Cerebellar nuclear complex (tissue), 1 donor: Measurements from ENCODE around the gene DPM2.
A peak's percentile ranks its signal among the peaks of the same experiment; 100 is the strongest.

ENCODE experiments used
- DNase-seq, 2 experiments: peaks; one replicate each; lab custom pipeline; 2025; lab: John Stamatoyannopoulos, UW

Gene DPM2, protein sequence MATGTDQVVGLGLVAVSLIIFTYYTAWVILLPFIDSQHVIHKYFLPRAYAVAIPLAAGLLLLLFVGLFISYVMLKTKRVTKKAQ

DNA sequence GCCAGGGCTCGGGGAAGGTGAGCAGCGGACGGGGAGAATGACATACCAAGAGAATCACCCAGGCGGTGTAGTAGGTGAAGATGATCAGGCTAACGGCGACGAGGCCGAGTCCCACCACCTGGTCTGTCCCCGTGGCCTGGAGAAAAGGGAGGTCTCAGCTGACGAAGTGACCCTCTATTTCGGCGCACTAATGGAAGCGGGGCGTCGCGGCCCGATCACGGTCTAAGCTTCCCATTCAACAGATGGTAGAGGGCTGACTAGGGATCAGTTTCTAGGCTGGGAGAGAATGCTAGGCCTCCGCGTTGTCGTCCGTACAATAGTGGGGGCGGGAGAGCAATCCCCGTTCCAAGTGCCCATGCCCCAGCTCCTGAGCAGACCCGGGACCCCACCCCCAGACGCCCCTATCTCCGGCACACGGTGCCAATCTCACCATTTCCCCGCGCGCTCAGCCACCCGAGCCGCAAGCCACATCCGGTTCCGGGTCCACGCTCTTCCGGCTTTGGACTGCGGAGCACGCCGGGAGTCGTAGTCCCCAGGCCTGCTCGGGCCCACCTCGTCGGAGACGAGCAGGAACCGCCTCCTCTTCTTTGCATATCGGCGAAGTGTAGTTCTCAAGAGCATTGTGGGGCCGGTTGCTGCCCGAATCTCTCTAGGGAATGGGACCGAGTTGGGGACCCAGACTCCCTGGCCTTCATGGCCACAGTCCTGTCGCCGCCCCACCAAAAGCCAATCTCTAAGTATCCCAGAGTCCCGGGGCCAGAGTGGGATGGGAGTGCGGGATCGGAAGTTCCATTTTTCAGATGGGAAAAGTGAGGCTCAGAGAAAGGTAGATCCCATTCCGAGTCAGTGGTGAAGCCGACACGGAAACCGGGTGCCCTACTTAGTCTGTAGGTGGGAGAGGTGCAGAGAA is at the start of gene DPM2:
TSS of gene DPM2 (minus strand) at position 467 of the 910 bp plus-strand sequence. CDS start at position 433, 34 bp downstream.
- peak in 1 of 2 experiments; percentile 23 for DNase-seq

DNA sequence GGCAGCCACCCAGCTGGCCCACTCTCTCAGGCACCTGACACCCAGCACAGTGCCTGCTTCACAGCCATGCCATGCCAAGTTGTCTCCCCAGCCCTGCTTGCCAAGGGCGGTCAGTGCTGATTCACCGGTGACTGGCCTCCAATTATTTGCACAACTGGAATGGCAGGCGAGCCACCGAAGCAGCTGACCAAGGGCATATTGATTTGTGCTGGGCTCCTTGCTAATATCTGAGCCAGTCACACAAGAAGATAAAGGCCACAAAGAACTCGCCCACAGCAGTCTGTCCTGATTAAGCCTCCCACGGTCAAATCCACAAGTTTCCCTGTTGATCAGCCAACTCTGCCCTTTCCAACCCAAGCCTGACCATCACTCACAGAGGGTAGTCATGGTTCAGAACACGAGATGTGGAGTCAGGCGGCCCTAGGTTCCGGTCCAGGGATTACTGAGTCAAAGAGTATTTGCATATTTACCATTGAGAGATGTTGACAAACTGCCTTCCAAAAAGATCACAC is 49.5 kb upstream of the DPM2 start:
- DNase-seq: no peak

DNA sequence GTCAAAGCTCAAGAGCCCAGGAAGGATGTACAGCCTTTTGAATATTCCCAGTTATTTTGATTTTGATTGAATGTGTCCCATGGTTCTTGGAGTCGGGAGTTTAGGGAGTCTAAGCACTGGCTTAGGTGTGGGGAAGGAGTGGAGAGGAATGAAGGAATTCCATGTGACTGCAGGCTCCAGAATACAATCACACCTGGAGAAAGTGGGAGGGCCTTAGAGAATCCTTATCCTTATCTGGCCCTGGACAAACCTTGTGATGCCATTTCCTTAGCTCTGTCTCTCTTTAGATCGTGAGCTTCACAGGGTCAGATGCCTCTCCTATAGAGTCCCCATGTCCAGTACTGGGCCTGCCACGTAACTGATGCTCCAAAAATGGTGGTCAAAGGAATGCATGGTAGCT is 47.4 kb upstream of the DPM2 start:
- DNase-seq: no peak

DNA sequence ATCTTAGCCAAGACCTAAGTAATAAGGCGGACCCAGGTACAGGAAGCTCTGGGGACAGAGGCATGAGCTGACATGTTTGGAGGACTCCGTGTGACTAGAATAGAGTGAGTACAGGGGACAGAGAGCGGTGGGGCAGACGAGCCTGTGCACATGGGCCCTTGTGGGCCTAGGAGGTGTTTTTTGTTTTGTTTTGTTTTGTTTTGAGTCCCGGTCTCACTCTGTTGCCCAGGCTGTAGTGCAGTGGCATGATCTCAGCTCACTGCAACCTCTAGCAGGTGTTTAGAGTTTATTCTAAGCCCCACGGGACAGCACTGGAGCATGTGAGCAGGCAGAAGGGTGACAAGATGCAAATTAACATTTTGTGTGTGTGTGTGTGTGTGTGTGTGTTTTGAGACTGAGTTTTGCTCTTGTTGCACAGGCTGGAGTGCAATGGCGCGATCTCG is 46.2 kb upstream of the DPM2 start:
- no peak for DNase-seq

DNA sequence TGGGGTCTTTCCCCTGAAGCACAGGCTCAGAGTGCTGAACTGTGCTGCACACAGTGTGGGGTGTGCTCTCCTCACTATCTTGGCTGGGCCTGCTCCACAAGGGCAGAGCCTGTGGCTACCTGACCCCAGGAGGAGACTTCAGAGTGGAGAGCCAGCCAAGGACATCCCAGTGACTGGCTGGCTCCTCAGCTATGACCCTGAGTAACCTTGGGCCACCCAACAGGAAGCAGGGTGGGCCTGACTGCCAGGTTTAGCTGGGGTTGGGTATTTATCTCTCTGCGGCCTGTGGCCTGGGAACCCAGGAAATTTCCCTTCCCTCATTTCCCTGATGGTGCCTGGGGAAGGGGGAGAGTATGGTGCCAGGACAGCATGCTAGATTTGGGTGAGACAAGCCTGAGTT is 45.3 kb upstream of the DPM2 start:
- no peak for DNase-seq

DNA sequence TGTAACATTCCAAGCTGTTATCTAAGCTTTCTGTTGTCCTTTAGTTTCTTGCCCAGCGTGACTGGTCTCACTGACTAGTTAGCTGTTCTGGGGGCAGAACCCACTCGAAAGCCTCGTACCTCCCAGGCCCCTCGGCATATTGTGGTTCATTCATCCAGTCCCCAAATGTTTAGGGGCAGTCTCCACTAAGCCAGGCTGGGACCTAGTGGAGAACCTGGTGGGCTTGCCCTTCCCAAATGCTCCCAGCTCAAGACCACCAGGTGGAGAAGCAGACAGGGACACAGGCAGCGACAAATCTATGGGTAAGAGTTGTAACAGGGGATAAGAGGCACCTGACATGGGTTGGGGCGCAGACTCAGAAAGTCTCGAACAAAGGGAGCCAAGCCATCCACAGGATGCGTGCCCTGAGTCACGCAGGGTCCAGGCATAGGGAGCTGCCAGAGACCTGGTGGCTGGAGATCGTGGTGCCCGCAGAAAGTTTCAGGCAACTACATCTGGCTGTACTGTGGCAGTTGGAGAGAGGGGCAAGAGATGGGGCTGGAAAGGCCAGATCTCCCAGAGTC is 44.0 kb upstream of the DPM2 start:
- DNase-seq: no peak

DNA sequence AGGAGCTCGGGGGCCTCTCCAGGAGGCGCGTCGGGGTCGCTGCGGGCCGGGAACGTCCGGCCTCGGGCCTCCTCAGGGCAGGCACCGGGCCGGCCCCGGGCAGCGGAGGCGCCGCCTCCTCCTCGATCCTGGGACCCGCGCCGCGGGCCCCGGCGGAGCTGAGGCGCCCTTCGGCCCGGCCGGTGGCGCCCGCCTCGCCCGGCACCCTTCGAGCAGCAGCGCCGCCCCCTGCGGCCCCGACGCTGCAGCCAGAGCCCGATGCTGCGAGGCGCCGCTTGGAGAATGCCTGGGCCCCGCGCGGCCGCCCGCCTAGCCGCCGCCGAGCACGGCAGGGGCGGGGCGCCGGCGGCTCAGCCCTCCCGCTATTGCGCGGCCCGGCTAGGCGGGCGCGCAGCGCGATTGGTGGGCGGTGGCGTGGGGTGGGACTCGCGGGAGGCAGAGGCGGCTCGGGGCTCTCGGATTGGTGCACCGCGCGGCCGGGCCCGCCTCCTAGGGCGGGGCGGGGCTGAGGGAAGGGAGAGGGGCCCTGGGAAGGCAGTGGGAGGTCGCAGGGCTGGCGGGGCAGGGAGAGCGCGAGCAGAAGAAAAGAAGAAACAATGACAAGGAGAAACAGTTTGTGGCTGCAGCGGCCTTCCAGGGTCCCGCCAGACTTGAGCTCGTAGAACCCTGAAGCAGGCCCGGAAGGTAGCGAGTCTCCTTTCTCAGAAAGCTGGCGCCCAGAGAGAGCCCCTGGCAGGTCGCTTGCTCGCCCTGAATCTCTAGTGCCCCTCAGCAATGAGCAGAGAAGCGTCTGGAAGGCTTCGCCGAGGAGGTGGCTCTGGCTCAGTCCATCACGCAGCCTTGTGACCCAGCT is 43.3 kb upstream of the DPM2 start, which contains the start of gene EEIG1:
TSS of gene EEIG1 (minus strand) at position 284 of the 853 bp plus-strand sequence. CDS start 852 bp downstream, outside the sequence.
- DNase-seq: peak; percentile 30 to 88

DNA sequence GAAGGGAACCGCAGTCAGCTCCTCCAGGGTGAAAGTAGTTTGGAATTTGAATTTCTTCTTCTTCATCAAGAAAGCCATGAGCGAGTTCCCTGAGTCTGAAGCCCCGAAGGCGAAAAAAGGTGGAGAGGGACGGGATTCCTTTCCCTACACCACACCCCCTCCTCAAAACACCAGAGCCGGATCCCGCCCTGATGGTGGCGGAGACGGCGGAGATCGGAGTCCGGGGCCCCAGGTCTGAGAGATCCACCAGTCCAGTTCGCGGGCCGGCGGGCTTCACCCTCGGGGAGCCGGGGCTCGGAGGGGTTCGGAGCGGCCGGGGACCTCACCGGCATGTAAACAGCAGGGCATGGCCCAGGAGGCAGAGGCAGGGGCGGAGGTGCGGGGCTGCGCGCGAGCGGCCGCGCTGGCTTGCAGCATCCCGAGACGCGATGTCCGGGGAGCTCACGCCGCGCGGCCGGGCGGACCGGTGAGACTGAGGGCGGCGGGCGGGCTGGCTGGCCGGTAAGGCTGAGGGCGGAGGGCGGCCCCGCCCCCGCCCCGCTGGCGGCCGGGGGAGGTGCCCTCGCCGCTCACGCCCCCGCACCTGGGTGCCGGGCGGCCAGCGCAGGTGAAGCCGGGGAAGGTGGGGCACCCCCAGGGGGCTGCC is 42.5 kb upstream of the DPM2 start:
- no peak for DNase-seq

DNA sequence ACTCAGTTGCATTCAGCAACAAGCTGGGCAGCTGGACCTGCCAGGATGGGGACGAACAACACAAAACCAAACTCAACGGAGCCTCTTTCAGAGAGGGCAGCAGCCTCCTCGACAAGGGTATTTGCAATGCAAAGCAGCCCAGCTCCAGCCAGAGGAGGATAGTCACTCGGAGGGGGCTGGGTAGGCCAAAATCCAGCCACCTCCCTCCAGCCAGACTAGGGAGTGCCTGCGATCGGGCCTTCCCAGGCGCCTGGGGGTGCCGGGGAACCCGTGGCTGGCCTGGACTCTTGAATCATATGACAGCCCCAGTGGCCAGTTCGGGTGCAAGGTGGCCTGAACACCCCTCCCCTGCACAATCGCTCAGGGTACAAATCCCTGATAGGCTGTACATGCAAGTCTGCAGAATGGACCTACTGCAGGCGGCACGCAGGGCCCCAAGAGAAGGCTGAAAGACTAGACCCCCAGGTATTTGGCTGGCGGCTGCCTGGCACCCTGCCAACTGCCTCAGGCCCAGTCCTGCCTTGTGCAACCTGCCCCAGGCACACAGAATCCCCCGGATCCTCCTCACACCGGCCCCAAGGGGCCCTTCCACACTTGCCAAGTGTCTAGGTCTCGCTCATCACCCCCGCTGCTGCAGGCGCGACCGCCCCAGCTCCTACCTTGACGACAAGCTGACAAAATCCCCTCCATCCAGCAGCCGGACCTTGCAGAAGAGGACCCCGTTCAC is 41.8 kb upstream of the DPM2 start:
- no peak for DNase-seq

DNA sequence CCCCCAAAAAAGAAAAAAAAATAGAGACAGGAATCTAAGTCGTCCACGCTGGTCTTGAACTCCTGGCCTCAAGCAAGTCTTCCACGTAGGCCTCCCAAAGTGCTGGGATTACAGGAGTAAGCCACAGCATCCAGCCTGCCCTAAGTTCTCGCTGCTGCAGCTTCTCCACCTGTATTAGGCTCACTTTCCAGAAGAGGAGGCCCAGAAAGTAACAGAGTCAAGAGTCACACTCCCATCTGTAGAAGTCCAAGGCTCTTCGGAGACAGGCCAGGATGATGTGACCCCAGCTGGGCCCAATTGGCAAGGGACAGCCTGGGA is 41.3 kb upstream of the DPM2 start:
- DNase-seq: no peak

DNA sequence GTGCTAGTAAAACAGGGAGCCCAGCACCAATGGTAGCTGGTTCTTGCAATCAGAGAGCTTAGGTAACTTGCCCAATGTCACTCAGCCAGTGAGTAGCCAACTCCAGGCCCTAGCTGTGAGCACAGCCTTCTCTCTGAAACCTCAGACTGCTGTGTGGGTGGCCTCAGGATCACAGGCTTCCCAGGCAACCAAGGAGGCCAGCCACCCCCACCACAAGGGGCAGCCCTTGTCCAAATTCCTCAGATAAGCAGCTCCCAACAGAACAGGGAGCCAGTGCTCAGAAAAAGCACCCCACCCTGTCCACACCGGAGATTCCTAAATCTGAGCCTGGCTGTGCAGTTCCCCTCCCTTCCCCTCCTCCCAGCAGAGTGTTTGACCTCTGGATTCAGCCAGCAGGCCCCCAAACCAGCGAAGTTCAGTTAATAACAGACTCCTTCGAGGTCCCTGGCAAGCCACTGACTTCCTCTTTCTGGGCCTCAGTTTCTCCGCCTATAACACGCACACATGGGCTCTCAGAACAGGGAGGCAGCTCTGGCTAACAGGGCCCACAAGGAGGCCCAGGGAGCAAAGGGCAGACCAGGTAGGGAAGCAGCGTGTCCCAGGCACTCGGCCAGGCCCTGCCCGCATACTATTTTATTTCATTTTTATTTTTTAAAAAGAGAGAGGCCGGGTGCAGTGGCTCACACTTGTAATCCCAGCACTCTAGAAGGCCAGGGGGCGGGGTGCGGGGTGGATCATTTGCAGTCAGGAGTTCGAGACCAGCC is 40.4 kb upstream of the DPM2 start:
- DNase-seq: no peak

DNA sequence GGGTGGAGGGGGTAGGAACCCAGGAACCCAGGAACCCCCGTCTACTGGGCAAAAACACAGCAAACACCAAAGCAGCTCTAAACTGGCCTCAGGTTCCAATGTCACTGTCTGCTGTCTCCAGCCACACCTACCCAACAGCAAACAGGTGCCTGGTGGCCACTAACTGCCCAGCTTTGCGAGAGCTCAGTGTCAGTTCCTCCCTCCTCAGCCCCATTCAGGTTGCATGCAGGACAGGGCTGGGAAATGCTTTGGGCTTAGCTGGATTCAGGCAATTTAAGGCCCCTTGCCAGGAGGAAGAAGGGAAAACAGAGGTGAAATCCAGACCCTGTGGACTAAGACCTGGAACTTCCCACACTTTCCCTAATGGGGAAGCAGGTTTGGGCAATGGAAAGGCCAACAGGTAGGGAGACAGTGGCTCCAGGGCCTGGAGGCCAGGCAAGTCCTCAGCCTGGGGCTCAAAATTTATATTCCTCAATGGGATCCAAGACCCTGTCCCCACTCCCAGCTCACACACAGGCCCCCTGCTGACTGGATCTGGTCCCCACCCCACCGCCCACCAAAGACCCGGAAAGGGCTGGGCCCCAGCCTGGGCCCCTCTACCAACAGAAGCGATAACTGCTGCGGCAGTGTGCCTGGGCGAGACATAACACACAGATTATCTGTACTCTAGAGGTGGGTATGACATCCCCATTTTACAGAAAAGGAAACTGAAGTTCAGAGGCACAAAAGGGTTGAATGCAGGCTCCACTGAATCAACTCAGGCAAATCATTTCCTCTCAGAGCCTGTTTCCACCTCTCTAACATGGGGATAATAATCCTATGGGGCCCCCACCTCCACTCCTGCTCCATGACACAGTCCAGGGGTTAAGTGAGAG is 39.6 kb upstream of the DPM2 start:
- no peak for DNase-seq

DNA sequence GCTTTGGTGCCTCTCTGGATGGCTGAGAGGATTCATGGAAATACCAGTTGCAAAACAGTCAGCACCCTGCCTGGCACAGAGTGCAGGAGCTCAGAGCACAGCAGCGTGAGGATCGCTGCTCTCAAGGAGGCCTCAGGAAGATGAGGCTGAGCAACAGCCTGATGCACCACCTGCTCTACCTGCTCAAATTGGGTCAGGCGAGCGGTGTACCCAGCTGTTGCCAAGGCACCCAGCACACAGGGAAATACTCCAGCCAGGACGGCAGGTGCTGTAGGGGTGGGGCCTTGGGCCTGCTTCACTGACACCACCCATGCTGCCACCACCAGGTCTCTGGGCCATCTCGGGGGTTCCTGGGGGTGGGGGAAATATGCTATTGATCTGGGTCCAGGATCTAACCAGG is 38.8 kb upstream of the DPM2 start:
- DNase-seq: peak in 1 of 2 experiments; percentile 36

DNA sequence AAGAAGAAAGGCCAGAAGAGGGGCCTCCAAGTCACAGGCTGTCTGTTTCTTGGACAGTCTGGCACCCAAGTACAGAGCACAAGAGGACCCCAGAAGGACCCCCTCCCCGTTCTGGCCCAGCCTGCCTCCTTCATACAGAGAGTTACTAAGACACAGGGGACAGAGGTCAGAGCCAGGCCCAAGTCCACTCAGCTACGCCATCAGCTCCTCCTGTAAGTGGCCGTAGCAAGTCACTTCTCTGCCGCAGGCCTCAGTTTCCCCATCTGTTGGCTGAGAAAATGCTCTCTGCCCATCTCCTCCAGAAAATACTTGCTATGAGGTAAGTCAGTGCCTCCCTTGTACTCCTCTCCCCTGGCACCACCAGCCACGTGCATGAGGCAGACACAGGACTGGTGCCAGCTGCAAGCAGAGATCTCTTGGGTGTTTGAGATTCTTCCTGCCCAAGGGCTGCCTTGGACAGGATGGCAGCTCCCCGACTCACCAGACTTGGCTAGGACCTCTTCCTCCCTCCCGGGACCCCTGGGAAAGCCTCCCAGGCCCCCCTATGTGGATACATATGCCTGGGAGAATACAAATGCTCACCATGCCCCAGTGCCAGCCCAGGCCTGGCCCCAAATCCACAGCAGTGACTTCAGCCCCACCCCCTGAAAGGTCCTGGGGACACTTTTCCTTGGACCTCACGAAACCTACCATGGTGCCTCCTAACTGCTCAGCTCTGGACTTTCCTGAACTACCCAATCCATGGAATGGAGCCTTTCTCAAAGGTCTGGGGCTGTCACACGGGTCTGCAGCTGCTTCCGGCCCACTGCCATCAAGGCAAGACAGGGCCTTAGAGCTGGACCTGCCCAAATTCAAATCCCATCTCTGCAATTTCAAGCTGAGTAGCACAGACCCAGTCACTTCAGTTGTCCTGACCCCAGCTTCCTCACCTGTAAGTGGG is 38.0 kb upstream of the DPM2 start:
- no peak for DNase-seq

DNA sequence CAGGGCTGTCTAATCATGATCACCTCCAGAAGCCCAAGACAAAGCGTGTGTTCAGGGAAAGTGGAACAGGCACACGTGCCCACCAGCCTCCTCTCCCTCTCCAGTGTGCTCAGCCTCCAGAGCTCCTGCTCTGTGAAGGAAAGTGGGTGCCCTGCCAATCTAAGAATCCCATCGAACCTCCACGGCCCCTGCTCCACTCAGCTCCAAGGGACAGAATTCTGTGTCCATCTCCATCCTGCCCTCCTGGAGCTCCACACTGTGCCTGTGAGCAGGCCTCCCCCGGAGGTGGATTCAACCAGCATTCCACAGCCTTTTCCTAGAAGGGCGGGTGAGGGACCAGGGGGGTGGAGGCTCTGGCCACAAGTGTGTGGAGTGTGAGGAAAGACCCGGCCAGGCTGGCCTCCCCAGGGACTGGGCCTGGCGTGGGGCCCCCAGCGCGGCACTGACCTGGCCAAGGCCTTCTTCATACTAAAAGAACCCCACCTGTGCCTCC is 37.2 kb upstream of the DPM2 start:
- no peak for DNase-seq

DNA sequence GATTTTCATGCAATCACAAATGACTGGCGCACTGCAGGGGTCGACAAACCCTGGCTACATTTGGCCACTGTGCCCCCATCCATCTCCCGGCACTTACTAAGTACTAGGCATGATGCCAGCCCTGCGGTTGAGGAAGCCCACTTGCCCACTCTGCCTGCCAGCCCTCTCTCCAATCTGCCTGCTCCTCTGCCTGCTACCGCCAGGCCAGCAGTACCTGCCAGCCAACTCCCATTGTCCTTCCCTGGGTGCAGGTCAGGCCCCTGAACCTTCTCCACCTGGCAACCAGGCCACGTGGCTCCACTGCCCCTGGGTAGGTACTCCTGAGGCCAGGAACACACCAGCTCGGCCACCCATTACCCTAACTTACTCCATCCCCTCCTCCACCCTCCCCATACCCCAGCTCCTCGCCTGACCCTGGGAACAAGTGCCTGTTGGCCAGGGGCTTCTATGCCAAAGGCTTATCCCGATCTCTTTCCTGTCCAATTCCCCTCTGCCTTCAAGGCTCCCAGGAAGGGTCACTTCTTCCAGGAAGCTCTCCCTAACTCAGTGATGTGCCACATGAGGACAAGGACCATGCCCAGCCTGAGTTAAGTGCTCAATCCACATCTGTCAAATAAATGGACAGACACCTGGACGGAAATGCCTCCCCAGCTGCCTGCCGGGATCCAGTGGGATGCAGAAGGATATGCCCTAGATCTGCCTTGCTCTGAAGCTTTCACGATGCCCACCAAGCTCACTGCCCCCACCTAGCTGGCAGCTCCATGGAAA is 36.5 kb upstream of the DPM2 start:
- DNase-seq: no peak
